Astrocyte of the cerebellum (primary cell): ENCODE results near the gene SMARCA2.

ENCODE experiments used
- DNase-seq: peaks from one replicate; pipeline ENCODE4 v3.0.0-alpha.2; 2011; ENCODE audit warnings: low read depth
- H3K4me3 ChIP-seq: 2 replicates; pipeline ENCODE4 v1.5.1; 2011; ENCODE audit warnings: mild to moderate bottlenecking, low read depth, low read length, moderate library complexity
- in situ Hi-C: cut with HindIII; loops from 2 replicates; pipeline ENCODE4 v1.10.0; 2017; ENCODE audit warnings: low sequenced_read_pairs
- TF ChIP-seq, protein P1 (sequence below): IDR thresholded peaks from 2 replicates; pipeline ENCODE4 v1.5.1; 2012; ENCODE audit warnings: low read length, low read depth, moderate library complexity, mild to moderate bottlenecking; ENCODE audit errors: missing control alignments

The SMARCA2 gene

DNA sequence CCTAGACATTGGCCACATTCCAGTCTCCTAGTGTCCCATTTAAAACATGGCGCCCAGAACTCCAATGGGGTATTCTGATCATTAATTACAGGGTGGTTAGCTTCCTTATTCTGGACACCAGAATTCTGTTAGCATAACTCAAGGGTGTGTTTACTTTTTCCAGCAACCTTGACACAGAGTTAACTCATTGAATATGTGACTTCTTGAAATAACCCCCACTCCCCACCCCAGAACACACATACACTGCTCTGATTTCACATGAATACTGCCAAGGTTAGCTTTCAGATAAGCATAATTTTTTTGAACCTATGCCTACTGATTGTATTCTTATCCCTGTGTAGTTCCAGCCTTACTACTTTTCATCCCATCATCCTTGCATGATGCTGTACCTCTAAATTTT, 151.1 kb downstream of the SMARCA2 start:
- in situ Hi-C loops: no loop called here
- TF ChIP-seq, protein P1, sequence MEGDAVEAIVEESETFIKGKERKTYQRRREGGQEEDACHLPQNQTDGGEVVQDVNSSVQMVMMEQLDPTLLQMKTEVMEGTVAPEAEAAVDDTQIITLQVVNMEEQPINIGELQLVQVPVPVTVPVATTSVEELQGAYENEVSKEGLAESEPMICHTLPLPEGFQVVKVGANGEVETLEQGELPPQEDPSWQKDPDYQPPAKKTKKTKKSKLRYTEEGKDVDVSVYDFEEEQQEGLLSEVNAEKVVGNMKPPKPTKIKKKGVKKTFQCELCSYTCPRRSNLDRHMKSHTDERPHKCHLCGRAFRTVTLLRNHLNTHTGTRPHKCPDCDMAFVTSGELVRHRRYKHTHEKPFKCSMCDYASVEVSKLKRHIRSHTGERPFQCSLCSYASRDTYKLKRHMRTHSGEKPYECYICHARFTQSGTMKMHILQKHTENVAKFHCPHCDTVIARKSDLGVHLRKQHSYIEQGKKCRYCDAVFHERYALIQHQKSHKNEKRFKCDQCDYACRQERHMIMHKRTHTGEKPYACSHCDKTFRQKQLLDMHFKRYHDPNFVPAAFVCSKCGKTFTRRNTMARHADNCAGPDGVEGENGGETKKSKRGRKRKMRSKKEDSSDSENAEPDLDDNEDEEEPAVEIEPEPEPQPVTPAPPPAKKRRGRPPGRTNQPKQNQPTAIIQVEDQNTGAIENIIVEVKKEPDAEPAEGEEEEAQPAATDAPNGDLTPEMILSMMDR: no peak
- no peak for DNase-seq

DNA sequence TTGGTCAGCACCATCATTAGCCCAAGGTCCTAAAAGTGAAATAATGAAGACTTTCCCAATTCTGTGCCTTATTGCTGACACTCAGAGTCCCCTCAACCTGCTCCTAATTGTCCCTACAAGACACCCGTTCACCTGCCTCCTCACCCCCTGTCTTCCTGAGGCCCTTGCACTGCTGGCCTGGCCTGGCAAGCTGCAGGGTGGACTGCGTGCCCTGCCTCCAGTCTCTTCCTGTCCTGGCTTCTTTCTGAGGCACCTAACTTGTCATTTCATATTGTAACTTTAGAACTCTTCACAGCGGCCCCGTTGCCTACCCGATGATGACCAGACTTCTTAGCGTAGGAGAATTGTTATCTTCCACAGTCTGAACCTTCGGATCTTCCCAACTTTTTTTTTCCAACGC, 153.9 kb downstream of the SMARCA2 start:
- in situ Hi-C loops: no loop called here
- TF ChIP-seq, protein P1: no peak
- no peak overlapping the region for H3K4me3 ChIP-seq
- DNase-seq: no peak

More for the DNA sequence above, 151.1 kb downstream of the SMARCA2 start:
- no peak overlapping the region for H3K4me3 ChIP-seq

DNA sequence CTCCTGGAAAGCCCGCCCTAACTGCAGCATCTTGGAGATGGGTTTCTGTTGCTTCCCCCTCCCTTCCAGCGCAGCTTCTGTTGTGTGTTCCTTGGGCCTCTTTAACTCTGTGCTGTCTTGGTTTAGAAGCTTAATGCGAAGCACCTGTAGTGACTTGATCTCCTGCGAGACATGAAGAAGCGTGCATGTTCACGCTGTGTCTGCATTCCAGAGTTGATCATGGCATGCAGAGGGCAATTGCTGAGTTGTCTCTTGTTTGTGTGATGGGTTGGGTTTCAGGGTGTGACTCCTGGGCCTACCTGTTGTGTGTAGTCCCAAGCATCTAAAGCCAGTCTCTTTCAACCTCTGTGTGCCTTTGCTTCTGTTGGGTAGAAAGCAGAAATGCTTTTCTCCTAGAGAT, 155.6 kb downstream of the SMARCA2 start:
- in situ Hi-C loops: no loop called here
- H3K4me3 ChIP-seq: no peak overlapping the region
- no peak for DNase-seq
- TF ChIP-seq, protein P1: no peak

DNA sequence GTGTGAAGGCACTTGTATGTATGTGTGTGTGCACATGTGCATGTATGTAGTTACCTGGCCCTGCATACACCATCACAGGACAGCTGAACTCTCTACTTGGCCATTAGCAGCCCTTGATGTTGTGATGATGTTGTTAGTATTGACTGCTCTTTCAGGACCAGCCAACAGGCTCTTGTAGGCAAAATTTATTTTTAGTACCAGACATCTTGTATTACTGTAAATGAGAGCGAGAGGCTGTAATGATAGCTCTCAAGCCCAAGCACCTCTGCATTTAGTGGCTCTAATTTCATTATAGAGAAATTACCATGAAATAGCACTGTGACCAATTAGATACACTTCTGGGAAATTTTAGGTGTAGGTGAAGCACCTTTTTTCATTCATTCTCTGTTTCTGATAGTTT, 158.0 kb downstream of the SMARCA2 start:
- H3K4me3 ChIP-seq: no peak overlapping the region
- in situ Hi-C loops: no loop called here
- no peak for DNase-seq
- TF ChIP-seq, protein P1: no peak

DNA sequence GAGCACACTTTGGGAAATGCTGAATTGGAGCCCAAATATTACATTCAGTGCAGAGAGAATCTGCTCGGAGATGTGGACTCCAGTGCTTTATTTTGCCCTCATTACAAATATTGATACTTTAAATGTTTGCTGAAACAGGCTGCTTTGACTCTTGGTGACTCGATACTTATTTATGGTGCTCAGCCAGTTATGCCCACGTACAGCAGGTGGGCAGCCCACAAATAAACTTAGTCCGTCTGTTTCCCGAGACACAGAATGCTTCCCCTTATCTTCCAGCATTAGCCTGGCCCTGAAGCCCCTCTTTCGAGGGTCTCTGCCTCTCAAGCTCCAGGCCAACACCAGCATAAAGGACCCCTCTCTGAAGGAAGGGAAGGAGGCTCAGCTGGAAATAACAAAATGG, 158.7 kb downstream of the SMARCA2 start:
- no peak overlapping the region for H3K4me3 ChIP-seq
- DNase-seq: no peak
- in situ Hi-C loops: no loop called here
- TF ChIP-seq, protein P1: no peak

DNA sequence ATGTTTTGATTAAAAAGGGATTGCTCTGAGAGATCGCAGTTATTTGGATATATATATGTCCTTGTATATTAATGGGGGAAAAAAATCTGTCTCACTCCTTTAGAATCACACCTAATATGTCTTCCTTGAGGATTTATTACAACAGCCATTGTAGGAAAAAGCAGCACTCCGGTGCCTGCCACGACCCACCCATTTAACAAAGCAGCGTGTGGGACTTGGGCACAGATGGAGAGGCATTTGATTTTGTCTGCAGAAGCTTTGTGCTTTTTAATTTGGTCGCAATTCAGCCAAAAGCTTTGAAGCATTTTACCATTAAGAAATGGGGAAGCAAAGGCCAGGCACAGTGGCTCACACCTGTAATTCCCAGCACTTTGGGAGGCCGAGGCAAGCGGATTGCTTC, 159.2 kb downstream of the SMARCA2 start:
- in situ Hi-C loops: no loop called here
- TF ChIP-seq, protein P1: no peak
- no peak for DNase-seq
- no peak overlapping the region for H3K4me3 ChIP-seq

DNA sequence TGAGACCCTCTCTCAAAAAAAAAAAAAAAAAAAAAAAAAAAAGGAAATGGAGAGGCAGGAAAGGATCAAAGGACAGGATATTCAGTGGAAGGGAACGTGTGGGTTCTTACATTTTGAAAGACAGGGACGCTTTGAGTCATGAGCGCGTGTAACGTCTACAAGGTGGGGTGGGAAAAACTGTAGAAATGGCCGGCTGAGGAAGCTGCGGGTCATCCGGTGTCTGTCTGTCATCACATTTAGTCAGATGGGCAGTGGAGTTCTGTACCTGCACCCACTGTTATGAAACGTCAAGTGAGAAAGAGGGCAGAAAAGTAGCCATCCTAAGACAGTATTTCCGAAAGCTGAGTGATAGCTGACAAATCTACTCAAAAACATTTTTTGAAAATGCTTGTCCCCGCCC, 159.8 kb downstream of the SMARCA2 start:
- DNase-seq: no peak
- no peak overlapping the region for H3K4me3 ChIP-seq
- in situ Hi-C loops: no loop called here
- TF ChIP-seq, protein P1: no peak
